Iris pigment epithelial cell (primary cell): ENCODE results near the gene UST.
"Not testable (repeated sequence)": the region's sequence is repeated elsewhere in the genome, so short reads cannot be mapped to it uniquely, and the experiment has no call there.

Experiments
- DNase-seq: peaks from one replicate; pipeline ENCODE4 v3.0.0-alpha.2; 2011; ENCODE audit warnings: low read depth

UST gene

GRCh38 chr6:148868901-148869300 lies 122.1 kb downstream of the UST start:
- DNase-seq, result no peak

GRCh38 chr6:148869585-148869984 lies 122.8 kb downstream of the UST start:
- peak; percentile 92 for DNase-seq

- no peak for DNase-seq
These were observed 126.3 kb downstream of the UST start for GRCh38 chr6:148873154-148873553.

DNA sequence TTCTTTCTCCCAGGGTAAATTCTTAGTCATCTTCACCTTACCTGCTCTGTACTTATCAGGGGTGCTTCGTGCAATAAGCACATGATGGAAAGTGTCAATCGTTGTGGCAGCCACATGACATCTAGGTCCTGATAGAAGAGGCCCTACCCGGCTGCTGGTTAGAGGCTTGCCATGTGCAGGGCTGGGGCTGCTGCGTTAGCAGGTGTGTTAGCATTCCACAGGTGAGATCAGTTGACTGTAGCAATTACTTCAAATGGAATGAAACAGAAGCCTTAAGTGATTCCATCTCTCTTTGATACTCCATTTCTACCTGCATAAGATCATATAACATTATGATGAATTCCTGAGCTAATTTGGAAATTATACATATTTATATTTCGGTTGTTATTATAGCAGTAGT lies 127.0 kb downstream of the UST start:
- DNase-seq, result no peak

DNA sequence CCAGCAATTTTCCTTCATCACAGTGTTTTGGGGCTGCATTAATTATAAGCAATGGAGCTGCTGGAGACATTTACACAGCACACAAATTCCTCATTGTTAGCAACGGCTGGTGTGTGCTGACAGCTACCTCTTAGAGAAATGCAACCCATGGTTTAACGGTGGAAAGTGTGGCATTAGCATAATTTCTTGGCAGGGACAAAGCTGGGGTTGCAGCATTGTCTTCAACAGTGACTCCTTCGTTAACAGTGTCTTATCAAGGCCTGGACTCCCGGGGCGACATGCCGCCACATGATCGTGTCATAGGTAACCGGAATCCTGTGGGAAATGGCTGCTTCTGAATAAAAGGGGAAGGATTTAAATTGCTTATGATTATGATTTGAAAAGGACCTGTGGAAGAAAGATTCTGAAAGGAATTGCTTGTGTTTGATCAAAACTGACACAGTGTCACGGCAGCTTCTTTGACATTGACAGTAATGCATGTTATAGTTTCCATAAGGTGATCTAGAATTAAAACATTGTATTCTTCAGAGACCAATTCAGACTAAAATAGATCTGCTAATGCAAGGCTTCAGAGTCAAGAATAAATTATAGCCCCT lies 128.0 kb downstream of the UST start:
- peak; percentile 15 for DNase-seq

- DNase-seq, result no peak
These were observed 131.9 kb downstream of the UST start for GRCh38 chr6:148878683-148879082.

DNA sequence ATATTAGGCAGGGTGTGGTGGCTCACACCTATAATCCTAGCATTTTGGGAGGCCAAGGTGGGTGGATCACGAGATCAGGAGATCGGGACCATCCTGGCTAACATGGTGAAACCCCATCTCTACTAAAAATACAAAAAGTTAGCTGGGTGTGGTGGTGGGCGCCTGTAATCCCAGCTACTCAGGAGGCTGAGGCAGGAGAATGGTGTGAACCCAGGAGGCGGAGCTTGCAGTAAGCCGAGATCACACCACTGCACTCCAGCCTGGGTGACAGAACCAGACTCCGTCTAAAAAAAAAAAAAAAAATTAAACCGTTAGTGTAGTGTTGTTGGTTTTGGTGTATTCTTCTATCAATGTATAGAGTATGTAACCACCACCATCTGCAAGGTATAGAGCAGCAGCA lies 133.9 kb downstream of the UST start:
- DNase-seq, result not testable (repeated sequence)

- DNase-seq, result no peak
These were observed 134.9 kb downstream of the UST start for GRCh38 chr6:148881593-148882311.

DNA sequence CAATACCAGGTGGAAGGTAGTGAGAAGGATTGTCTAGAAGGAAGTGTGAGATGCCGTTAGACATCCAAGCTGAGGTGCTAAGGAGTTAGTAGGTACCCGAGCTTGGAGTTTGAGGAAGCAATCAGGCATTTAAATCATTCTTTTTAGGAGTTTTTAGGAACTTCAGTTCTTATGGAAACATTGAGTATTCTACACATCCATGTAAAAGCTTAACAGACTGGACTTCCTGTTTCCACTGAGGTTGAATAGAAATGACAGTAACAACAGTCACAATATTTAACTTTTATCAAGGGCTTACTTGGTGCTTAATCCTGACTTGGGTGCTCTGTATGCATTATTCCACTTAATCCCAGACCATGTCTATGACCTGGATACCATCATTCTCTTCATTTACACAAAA lies 136.4 kb downstream of the UST start:
- DNase-seq, result no peak

DNA sequence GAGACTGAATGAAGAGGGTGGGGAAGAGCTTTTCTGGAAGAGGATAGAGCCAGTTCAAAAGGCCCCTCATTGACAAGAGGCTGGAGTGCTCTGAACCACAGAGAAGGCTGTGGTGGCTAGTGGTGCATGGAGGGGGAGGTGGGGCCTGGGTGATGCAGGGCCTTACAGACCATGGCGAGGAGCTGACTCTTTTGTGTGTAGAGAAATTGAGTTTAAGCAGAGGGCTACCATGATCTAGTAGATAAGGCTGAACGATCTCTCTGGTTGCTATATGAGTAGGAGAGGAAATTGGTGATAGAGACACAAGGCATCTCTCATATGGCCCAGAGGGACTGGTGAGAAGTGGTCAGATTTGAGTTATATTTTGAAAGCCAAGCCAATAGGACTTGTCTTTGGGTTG lies 137.6 kb downstream of the UST start:
- no peak for DNase-seq

- peak; percentile 82 for DNase-seq
These were observed 138.5 kb downstream of the UST start for GRCh38 chr6:148885136-148885865.

DNA sequence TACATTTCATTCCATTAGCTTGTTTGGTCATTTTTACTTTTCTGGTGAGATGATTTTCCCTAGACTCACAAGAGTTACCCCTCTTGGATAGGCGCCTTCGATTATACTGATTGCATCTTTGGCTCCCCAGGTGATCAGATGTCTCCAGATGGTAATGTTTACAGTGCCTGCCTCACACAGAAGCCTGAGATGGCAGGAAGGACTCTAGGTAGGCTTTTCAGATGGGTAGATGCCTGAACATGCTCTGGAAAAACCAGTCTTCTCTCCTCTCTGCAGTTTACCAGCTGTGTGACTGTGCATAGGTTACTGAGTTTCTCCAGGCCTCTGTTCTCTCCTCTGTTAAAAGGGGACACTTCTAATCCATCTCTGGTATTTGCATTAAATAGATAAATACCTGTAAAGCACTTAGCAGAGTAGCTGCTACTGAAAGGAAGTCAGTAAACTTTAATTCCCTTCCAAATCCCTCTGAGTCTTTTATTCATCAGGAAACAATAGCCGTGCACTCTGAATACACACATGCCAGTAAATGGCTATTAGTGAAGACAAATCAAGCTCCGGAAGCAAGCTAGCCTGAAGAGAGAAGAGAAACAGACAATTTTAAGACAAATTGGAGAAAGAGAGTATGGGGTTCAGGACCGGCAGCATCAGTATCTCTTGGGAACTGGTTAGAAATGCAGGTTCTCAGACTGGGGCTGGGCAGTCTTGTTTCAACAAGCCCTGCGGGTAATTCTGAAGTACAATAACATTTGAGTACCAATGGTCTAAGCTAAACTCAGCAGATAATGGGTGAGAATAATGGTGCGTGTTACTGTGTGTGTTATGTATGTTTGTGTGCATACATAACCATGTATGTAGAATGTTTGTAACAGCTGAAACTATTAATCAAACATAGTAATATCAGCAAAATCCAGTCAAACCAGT lies 139.4 kb downstream of the UST start:
- no peak for DNase-seq

- peak; percentile 7 for DNase-seq
These were observed 140.4 kb downstream of the UST start for GRCh38 chr6:148887181-148887580.

GRCh38 chr6:148888856-148889255 lies 142.0 kb downstream of the UST start:
- DNase-seq, result peak; percentile 31

DNA sequence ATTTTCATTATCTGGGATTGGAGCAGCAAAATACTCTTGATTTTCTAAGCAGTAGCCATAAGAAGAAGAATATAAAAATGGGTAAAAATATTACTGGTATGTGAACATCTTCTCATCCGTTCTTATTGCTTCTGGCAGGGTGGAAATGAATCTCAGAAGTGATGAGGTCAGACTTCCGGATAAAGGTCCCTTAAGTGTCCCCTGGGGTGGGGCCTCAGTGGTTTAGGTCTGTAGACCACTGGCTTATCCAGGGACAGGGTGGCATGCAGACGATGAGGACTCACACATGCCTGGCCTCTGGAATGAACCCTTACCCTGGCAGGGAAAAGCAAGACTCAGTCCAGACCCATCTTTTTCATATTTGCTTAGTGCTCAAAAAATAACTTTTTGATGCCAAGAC lies 143.3 kb downstream of the UST start:
- DNase-seq, result peak; percentile 7

GRCh38 chr6:148890652-148891404 lies 144.0 kb downstream of the UST start:
- no peak for DNase-seq

DNA sequence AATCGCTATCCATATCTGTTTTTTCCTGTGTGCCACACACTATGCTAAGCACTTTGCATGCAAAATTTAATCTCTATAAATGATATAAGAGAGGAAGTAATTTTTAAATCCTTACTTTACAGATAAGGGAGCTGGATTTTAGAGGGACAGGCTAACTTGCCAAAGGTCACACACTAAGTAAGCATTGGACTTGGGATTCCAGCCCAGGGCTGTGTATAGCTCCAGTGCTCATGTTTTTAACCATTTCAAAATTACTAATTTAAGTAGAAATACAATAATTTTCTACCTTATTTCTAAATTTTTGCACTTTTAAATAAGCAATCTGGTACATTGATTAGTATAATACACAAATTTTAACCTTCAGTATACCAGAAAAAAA lies 144.6 kb downstream of the UST start:
- DNase-seq, result no peak

DNA sequence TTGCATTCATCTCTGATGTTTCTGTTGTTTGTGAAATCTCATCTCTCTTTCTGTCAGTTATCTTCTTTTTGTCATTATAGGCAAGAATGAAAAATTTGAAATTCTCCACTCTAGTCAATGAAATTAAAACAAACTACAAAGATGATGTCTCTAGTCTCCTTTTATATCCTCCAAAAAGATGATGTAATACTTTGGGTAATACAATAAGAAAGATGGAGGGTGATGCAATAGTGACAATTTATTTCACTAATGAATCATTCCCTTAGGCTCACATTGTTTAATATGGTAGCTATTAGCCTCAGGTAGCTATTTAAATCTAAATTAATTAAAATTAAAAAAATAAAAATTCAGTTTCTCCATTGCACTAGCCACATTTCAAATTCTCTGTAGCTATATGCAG lies 145.4 kb downstream of the UST start:
- peak; percentile 10 for DNase-seq

DNA sequence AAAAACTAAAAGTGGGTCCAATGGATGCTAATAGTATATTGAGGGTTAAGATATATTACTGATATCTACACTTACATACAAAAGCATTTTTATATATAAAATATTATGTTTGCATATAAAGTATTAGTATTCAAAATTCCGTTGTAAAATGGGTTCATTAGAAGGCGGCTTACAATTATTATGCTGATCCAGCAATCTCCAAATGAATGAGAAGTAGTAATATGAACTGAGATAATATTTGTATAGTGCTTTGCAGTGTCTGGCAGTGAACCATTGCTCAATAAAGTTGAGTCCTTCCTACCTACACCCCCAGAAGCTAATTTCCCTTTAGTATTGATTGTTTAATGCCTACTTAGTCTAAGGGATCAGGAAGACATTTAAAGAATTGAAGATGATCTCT lies 146.2 kb downstream of the UST start:
- DNase-seq, result no peak

- no peak for DNase-seq
These were observed 146.7 kb downstream of the UST start for GRCh38 chr6:148893481-148893880.

- DNase-seq, result no peak
These were observed 151.7 kb downstream of the UST start for GRCh38 chr6:148898376-148899014.
